Heart left ventricle (tissue), 16 donors: ENCODE data around the gene NR2F2. TPM values are rescaled to one million over a fixed set of nuclear protein-coding genes. Genes with fewer than 3 reads are reported as not detected.

Source experiments
- ATAC-seq, 4 donors: fragments of 200-7000 bp; cut with Tn5 transposase; one replicate each; pipeline ENCODE4 v1.9.1; 2020 to 2022; ENCODE audit warnings: moderate library complexity in 4 of 4, mild to moderate bottlenecking in 3 of 4, moderate number of reproducible peaks in 1 of 4
- DNase-seq, 5 donors: peaks; one replicate each; pipeline ENCODE4 v3.0.0-alpha.2; 2020
- H3K27ac ChIP-seq, 12 donors: fragments of 200-600 bp; sonication (generic) in 4 of 12; one replicate each; pipeline versions ENCODE4 v1.5.0 to v1.8.0; 2016 to 2022; ENCODE audit warnings: mild to moderate bottlenecking in 2 of 12
- H3K27me3 ChIP-seq, 9 donors: fragments of 200-600 bp; sonication (generic) in 2 of 9; one replicate each; pipeline versions ENCODE4 v1.5.1 to v1.8.0; 2016 to 2022; ENCODE audit warnings: mild to moderate bottlenecking in 3 of 9
- H3K36me3 ChIP-seq, 9 donors: fragments of 200-600 bp; sonication (generic) in 2 of 9; one replicate each; pipeline versions ENCODE4 v1.5.0 to v1.8.0; 2018 to 2022; ENCODE audit warnings: mild to moderate bottlenecking in 2 of 9
- H3K4me1 ChIP-seq, 12 donors: fragments of 200-600 bp; sonication (generic) in 4 of 12; one replicate each; pipeline versions ENCODE4 v1.5.0 to v1.8.0; 2016 to 2022; ENCODE audit warnings: mild to moderate bottlenecking in 3 of 12
- H3K4me3 ChIP-seq, 12 donors: fragments of 200-600 bp; sonication (generic) in 4 of 12; one replicate each; pipeline versions ENCODE4 v1.5.0 to v1.8.0; 2017 to 2022; ENCODE audit warnings: mild to moderate bottlenecking in 9 of 12, moderate library complexity in 4 of 12
- H3K9me3 ChIP-seq, 12 donors: fragments of 200-600 bp; sonication (generic) in 4 of 12; one replicate each; pipeline versions ENCODE4 v1.5.0 to v1.8.0; 2016 to 2022; ENCODE audit warnings: mild to moderate bottlenecking in 1 of 12
- POLR2A ChIP-seq, 2 donors: fragments of 450-650 bp; IDR thresholded peaks; one replicate each; pipeline ENCODE4 v1.6.1; 2017; ENCODE audit warnings: antibody characterized with exemption in 2 of 2, mild to moderate bottlenecking in 2 of 2, moderate library complexity in 2 of 2
- WGBS, 4 donors: extraction: QIAGEN DNeasy Blood & Tissue Kit in 2 of 4; methylation state at CpG; one replicate each; pipeline versions ENCODE4 v1.1.5 to v1.1.7; 2013 to 2018; 5-methylcytosine and 5-hydroxymethylcytosine counted together
- intact Hi-C, 10 donors: fragments of 100-400 bp; cut with DNase I; formaldehyde crosslinking; loops; one replicate each; pipeline versions ENCODE4 v1.11.1 to v1.14.2; 2022
- polyA plus RNA-seq, 2 donors: library from polyadenylated mRNA; stranded (reverse); fragments of 200-250 nt; gene quantifications; one replicate each; pipeline ENCODE4 v1.2.3, GENCODE V29; 2013
- total RNA-seq, 9 donors: library from RNA; depleted of rRNA in 2 of 9; stranded (reverse); fragments of >200 nt in 2 of 9; fragmentation: NEBNext Ultra II Directional in 3 of 9; extraction: Animal tissue kit (Norgen Biotek cat#: 25700) in 3 of 9; gene quantifications; one replicate each; pipeline versions ENCODE4 v1.1.0 to v1.2.4, GENCODE V29; 2016 to 2023
- TF ChIP-seq, protein P1 (sequence below), 12 donors: fragments of 200-600 bp; sonication (generic) in 4 of 12; IDR thresholded peaks; one replicate each; pipeline versions ENCODE4 v1.5.0 to v1.8.0; 2018 to 2022; ENCODE audit warnings: antibody characterized with exemption in 12 of 12, mild to moderate bottlenecking in 5 of 12
- donor health status: ischemic (EF 13 %, LVEDD 7.1; RV severe dilation, severe dysfunction).
- donor health status: healthy with polysubstance abuse.
- donor health status: DM: no; HTN: yes; CAD: no.
- donor health status: DM: no; HTN: no; CAD: no.
- donor health status: ischemic (EF 25% LVEDD 6.9; RV normal size, moderate dysfunction).
- donor health status: ischemic (EF 25% LVEDD 5.7; RV mildly dilated, moderate dysfunction).
- donor health status: healthy.
- donor health status: DM: yes; HTN: yes; CAD: no.
- donor health status: ischemic (EF 35%, LVEDD 5.7; RV mildly dilated, moderate dysfunction).
- donor health status: nonischemic (EF 11% LVEDD 7.7; RV severe dilation, severe dysfunction).
- donor health status: DM: yes; HTN: yes; CAD: no.
- donor health status: PGD.
- donor health status: ischemic (EF 29% LVEDD 5.4; RV normal size, mild dysfunction).
- donor health status: nonischemic (EF 23%, LVEDD 6.1; RV moderate dilation, normal function).

Gene NR2F2
- total and polyA plus RNA-seq, 11 donors = 11.8 to 22.4 (median 16.1) TPM

DNA sequence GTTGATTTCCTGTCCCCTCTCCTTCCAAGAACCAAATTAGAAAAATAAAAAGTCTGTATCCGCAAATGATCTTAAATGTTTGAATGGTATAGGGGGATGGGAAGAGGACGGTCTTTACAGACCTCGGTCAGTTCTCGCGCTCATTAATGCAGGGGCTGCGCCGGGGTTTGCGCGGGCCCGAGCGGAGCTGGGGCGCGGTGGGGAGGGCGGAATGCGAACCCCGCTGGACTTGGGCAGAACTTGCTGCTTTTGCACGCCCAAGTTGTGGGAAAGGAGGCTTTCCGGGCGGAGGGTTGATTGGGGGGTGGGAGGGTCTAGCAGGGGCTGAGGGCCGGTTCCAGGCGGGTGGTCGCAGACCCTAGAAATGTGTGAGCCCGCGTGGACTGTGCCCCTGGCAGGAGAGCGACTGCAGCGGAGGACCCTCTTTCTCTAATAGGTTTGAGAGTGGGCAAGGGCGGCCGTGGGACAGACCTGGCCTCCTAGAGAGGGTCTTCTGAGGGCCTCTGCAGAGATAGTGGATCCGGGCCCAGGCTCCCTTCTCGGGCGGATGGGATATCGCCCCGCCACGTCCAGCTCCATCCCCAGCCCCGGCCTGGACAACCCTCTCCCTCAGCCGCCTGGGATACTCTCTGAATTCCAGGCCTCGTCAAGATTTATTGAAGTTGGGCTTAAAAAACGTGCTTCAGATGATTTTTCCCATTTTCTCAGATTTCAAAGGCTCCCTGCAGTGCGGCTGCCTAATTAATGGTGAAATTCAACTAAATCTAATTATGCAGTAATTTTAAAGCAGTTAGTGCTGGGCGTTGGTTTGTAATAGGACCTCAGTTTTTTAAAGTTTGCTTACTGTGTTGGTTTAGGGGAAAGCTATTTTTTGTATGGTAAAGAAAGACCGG is 11.3 kb downstream of the NR2F2 start:
- H3K4me3 ChIP-seq = peak overlapping the region; percentile 64 to 91 (median 72)
- intact Hi-C loops = loop anchor here in 7 of 10 donors (5.0 to 10.0 kb wide), 4 partner anchors 737 to 1667 kb away; no protein-coding TSS in a partner anchor
- peak in 3 of 4 donors; percentile 5 to 28 (median 21) for ATAC-seq
- peaks cover 0 to 11% (median 0%) of the 10 kb centered on the region in 9 donors for H3K36me3 ChIP-seq
- H3K27me3 ChIP-seq = peaks cover 0 to 87% (median 7%) of the 10 kb centered on the region in 9 donors
- peak overlapping the region; percentile 85 to 96 (median 92) for H3K27ac ChIP-seq
- WGBS, 4 donors = 24 to 36% (median 29%) methylated on average over 36 to 41 of the region's 41 CpGs
- H3K9me3 ChIP-seq = no peaks in the 10 kb centered on the region
- peaks cover 0 to 46% (median 15%) of the 10 kb centered on the region in 12 donors for H3K4me1 ChIP-seq
- peak in 1 of 5 donors; percentile 58 for DNase-seq
- TF ChIP-seq, protein P1, sequence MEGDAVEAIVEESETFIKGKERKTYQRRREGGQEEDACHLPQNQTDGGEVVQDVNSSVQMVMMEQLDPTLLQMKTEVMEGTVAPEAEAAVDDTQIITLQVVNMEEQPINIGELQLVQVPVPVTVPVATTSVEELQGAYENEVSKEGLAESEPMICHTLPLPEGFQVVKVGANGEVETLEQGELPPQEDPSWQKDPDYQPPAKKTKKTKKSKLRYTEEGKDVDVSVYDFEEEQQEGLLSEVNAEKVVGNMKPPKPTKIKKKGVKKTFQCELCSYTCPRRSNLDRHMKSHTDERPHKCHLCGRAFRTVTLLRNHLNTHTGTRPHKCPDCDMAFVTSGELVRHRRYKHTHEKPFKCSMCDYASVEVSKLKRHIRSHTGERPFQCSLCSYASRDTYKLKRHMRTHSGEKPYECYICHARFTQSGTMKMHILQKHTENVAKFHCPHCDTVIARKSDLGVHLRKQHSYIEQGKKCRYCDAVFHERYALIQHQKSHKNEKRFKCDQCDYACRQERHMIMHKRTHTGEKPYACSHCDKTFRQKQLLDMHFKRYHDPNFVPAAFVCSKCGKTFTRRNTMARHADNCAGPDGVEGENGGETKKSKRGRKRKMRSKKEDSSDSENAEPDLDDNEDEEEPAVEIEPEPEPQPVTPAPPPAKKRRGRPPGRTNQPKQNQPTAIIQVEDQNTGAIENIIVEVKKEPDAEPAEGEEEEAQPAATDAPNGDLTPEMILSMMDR (IDR thresholded peaks at IDR 0.05) = no peak
- TF ChIP-seq POLR2A (IDR thresholded peaks at IDR 0.05) = no peak

DNA sequence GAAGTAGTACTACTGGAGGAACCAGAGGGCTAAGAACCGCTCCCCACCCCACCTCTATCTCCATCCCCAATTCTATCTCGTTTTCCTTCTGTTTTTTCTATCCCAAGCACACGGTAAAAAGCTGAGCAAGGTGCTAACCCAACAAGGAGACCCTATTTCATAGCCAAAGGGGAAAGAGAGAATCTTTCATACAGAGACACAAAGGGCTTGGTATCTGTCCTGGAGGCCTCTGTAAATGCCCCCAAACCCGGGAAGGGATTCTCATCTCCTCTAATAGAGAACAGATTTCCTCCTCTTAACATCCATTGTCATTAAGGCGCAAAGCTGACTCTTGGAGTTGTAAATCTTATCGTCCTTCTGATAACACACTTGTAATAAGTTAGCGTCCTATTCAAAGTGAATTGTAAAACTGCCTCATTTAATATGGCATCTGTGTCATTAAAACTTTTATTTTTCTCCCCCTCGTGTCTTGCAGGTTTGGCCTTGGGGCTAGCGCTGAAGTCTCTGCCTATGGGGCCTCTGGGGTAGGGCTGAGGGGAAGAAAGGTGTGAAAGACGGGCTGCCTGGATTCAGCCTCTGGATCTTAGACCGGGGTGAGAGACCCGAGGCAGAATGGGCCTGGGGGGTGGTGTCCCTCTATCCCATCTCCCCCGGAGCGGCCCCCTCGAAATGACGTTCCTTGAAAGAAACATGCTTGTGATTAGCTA is 12.1 kb downstream of the NR2F2 start:
- 32 to 49% (median 42%) methylated on average over 16 of the region's 16 CpGs for WGBS, 4 donors
- Histone ChIP-seq H3K4me1 (peaks cover 0 to 54% (median 16%) of the 10 kb centered on the region in 12 donors), H3K27ac (peak overlapping the region; percentile 85 to 96 (median 92)), H3K9me3 (no peaks in the 10 kb centered on the region), H3K27me3 (peaks cover 0 to 86% (median 11%) of the 10 kb centered on the region in 9 donors), H3K4me3 (peak overlapping the region in 11 of 12 donors; percentile 13 to 91 (median 70)), H3K36me3 (peaks cover 0 to 8% (median 0%) of the 10 kb centered on the region in 9 donors)
- ATAC-seq (no peak), DNase-seq (no peak)
- intact Hi-C loops = loop anchor here in 7 of 10 donors (5.0 to 10.0 kb wide), 4 partner anchors 738 to 1668 kb away; no protein-coding TSS in a partner anchor
- TF ChIP-seq, protein P1 (IDR thresholded peaks at IDR 0.05) = no peak
- no peak for TF ChIP-seq POLR2A (IDR thresholded peaks at IDR 0.05)

DNA sequence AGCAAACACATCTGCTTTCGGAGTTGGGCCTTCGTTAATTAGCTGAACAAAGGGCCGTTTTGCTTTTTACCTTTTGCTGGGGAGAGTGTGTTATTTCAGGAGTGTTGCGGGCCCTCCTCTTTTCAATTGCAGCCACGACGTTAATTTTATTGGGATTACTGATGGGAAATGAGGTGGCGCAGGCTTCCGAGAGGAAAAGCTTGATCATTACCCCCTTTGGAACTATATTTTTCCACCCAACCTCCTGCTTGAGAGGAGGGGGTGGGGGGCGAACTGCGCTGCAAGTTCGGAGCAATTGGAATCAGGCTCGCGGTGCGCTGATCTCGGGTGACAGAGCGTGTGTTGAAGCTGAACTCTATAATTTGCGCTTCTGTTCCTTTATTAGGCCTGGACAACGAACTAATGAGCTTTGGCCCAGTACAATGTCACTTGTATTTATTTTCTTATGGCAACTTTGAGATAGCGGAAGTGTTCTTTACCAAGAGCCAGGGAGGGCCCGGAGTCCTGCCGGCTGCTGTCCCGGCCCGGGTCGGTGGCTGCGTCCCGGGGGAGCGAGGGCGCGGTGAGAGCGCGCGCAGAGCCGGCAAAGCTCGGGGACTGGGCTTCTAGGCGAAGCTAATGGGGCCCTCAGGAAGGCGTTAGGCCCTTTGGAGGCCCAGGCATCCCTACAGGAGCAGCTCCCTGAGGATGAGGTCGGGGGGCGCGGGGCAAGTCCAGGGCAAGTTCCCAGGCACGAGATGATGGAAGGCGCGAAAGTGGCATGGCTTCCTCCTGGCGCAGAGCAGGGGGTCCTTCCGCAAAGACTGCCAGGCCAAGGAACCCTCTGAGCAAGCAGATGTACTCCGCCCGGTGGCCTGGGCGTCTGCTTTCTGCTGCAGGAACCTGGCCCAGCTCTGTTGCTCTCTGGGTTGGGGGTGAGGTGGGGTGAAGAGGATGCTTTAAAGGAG is 12.9 kb downstream of the NR2F2 start:
- ATAC-seq = no peak
- no peak for TF ChIP-seq POLR2A (IDR thresholded peaks at IDR 0.05)
- TF ChIP-seq, protein P1 (IDR thresholded peaks at IDR 0.05) = no peak
- H3K9me3 ChIP-seq = no peaks in the 10 kb centered on the region
- H3K27me3 ChIP-seq = peaks cover 0 to 91% (median 11%) of the 10 kb centered on the region in 9 donors
- intact Hi-C loops = loop anchor here in 7 of 10 donors (2.0 to 10.0 kb wide), 5 partner anchors 739 to 1669 kb away; no protein-coding TSS in a partner anchor
- H3K36me3 ChIP-seq = peaks cover 0 to 5% (median 0%) of the 10 kb centered on the region in 9 donors
- 32 to 41% (median 37%) methylated on average over 36 to 47 of the region's 47 CpGs for WGBS, 4 donors
- peak overlapping the region; percentile 13 to 91 (median 69) for H3K4me3 ChIP-seq
- peak in 1 of 5 donors; percentile 71 for DNase-seq
- H3K27ac ChIP-seq = peak overlapping the region; percentile 85 to 96 (median 92)
- peaks cover 0 to 58% (median 18%) of the 10 kb centered on the region in 12 donors for H3K4me1 ChIP-seq
